IPS-20b (cell line): Measurements from ENCODE around the gene OR2H2.

Experiments used
- H3K27ac ChIP-seq: one replicate; pipeline ENCODE4 v1.5.1; 2013; ENCODE audit warnings: low read length
- H3K27me3 ChIP-seq: 2 replicates; pipeline ENCODE4 v1.6.1; 2013; ENCODE audit warnings: mild to moderate bottlenecking, low read length, inconsistent platforms; ENCODE audit not compliant: insufficient read depth
- H3K36me3 ChIP-seq: 2 replicates; pipeline ENCODE4 v1.6.1; 2013; ENCODE audit warnings: low read depth, mild to moderate bottlenecking, inconsistent platforms, low read length, moderate library complexity; ENCODE audit not compliant: insufficient read depth
- H3K4me1 ChIP-seq: 2 replicates; pipeline ENCODE4 v1.6.1; 2013; ENCODE audit warnings: mild to moderate bottlenecking, control low read depth, inconsistent platforms, low read length, moderate library complexity; ENCODE audit not compliant: insufficient read depth
- H3K4me3 ChIP-seq: 2 replicates; pipeline ENCODE4 v1.5.1; 2013; ENCODE audit warnings: mild to moderate bottlenecking, low read length, inconsistent platforms
- H3K9ac ChIP-seq: 2 replicates; pipeline ENCODE4 v1.6.1; 2013; ENCODE audit warnings: low read depth, mild to moderate bottlenecking, inconsistent platforms, low read length, moderate library complexity
- H3K9me3 ChIP-seq: 2 replicates; pipeline ENCODE4 v1.6.1; 2013; ENCODE audit warnings: mild to moderate bottlenecking, low read depth, low read length, inconsistent platforms; ENCODE audit not compliant: insufficient read depth

The OR2H2 gene

GRCh38 chr6:29593199-29593855 lies 8.4 kb downstream of the OR2H2 start:
- no peak overlapping the region for H3K27ac ChIP-seq
- H3K9ac ChIP-seq: no peak overlapping the region
- no peaks in the 10 kb centered on the region for H3K27me3 ChIP-seq
- H3K4me3 ChIP-seq: no peak overlapping the region
- no peaks in the 10 kb centered on the region for H3K9me3 ChIP-seq
- H3K36me3 ChIP-seq: no peaks in the 10 kb centered on the region
- H3K4me1 ChIP-seq: peaks cover 4% of the 10 kb centered on the region; the same call in 1 of the 2 replicates

GRCh38 chr6:29596381-29596900 lies 11.5 kb downstream of the OR2H2 start:
- no peaks in the 10 kb centered on the region for H3K9me3 ChIP-seq
- H3K27me3 ChIP-seq: no peaks in the 10 kb centered on the region
- no peak overlapping the region for H3K4me3 ChIP-seq
- no peak overlapping the region for H3K27ac ChIP-seq
- peaks cover 4% of the 10 kb centered on the region; the same call in 1 of the 2 replicates for H3K4me1 ChIP-seq
- H3K36me3 ChIP-seq: peaks cover 26% of the 10 kb centered on the region
- H3K9ac ChIP-seq: no peak overlapping the region

- Histone ChIP-seq H3K27ac (no peak overlapping the region), H3K9me3 (no peaks in the 10 kb centered on the region), H3K36me3 (peaks cover 33% of the 10 kb centered on the region), H3K4me1 (peaks cover 4% of the 10 kb centered on the region; the same call in 1 of the 2 replicates), H3K4me3 (no peak overlapping the region), H3K9ac (no peak overlapping the region), H3K27me3 (no peaks in the 10 kb centered on the region)
Observed at GRCh38 chr6:29597184-29597583, 12.3 kb downstream of the OR2H2 start.

- Histone ChIP-seq H3K4me1 (peaks cover 4% of the 10 kb centered on the region; the same call in 1 of the 2 replicates), H3K4me3 (no peak overlapping the region), H3K36me3 (peaks cover 44% of the 10 kb centered on the region), H3K9ac (no peak overlapping the region), H3K27me3 (no peaks in the 10 kb centered on the region), H3K27ac (no peak overlapping the region), H3K9me3 (no peaks in the 10 kb centered on the region)
Observed at GRCh38 chr6:29598172-29598747, 13.3 kb downstream of the OR2H2 start.

- H3K4me3 ChIP-seq: no peak overlapping the region
- H3K27me3 ChIP-seq: no peaks in the 10 kb centered on the region
- H3K9ac ChIP-seq: no peak overlapping the region
- peaks cover 89% of the 10 kb centered on the region for H3K36me3 ChIP-seq
- H3K9me3 ChIP-seq: no peaks in the 10 kb centered on the region
- H3K4me1 ChIP-seq: no peaks in the 10 kb centered on the region
- H3K27ac ChIP-seq: no peak overlapping the region
Observed at GRCh38 chr6:29602564-29603361, 17.8 kb downstream of the OR2H2 start.

- H3K27ac ChIP-seq: no peak overlapping the region
Observed at GRCh38 chr6:29603456-29603855, 18.5 kb downstream of the OR2H2 start.

GRCh38 chr6:29603930-29604329 lies 19.0 kb downstream of the OR2H2 start:
- no peak overlapping the region for H3K9ac ChIP-seq
- H3K4me1 ChIP-seq: no peaks in the 10 kb centered on the region
- H3K9me3 ChIP-seq: no peaks in the 10 kb centered on the region
- H3K4me3 ChIP-seq: no peak overlapping the region
- H3K36me3 ChIP-seq: peaks cover 100% of the 10 kb centered on the region
- H3K27ac ChIP-seq: no peak overlapping the region
- H3K27me3 ChIP-seq: no peaks in the 10 kb centered on the region

More at GRCh38 chr6:29603456-29603855, 18.5 kb downstream of the OR2H2 start:
- no peaks in the 10 kb centered on the region for H3K9me3 ChIP-seq
- H3K4me3 ChIP-seq: no peak overlapping the region
- H3K4me1 ChIP-seq: no peaks in the 10 kb centered on the region
- H3K9ac ChIP-seq: no peak overlapping the region
- H3K36me3 ChIP-seq: peaks cover 96% of the 10 kb centered on the region
- H3K27me3 ChIP-seq: no peaks in the 10 kb centered on the region

- Histone ChIP-seq H3K4me3 (no peak overlapping the region), H3K9me3 (no peaks in the 10 kb centered on the region), H3K36me3 (peaks cover 100% of the 10 kb centered on the region), H3K27ac (no peak overlapping the region), H3K9ac (no peak overlapping the region), H3K4me1 (no peaks in the 10 kb centered on the region), H3K27me3 (no peaks in the 10 kb centered on the region)
Observed at GRCh38 chr6:29608131-29608530, 23.2 kb downstream of the OR2H2 start.

GRCh38 chr6:29610540-29610939 lies 25.6 kb downstream of the OR2H2 start:
- Histone ChIP-seq H3K4me1 (no peaks in the 10 kb centered on the region), H3K4me3 (no peak overlapping the region), H3K27ac (no peak overlapping the region), H3K36me3 (peaks cover 100% of the 10 kb centered on the region), H3K27me3 (no peaks in the 10 kb centered on the region), H3K9ac (no peak overlapping the region), H3K9me3 (no peaks in the 10 kb centered on the region)

- Histone ChIP-seq H3K4me1 (no peaks in the 10 kb centered on the region), H3K9ac (no peak overlapping the region), H3K27me3 (no peaks in the 10 kb centered on the region), H3K4me3 (no peak overlapping the region), H3K36me3 (peaks cover 99% of the 10 kb centered on the region), H3K27ac (no peak overlapping the region), H3K9me3 (no peaks in the 10 kb centered on the region)
Observed at GRCh38 chr6:29611426-29611825, 26.5 kb downstream of the OR2H2 start.

GRCh38 chr6:29617782-29618554 lies 33.0 kb downstream of the OR2H2 start:
- Histone ChIP-seq H3K27me3 (no peaks in the 10 kb centered on the region), H3K9ac (no peak overlapping the region), H3K4me1 (peaks cover 8% of the 10 kb centered on the region), H3K36me3 (peaks cover 98% of the 10 kb centered on the region), H3K9me3 (no peaks in the 10 kb centered on the region), H3K27ac (no peak overlapping the region), H3K4me3 (no peak overlapping the region)
